Measurements from ENCODE around the gene SYTL3. TPM values are rescaled to one million over a fixed set of nuclear protein-coding genes. Genes with fewer than 3 reads are reported as not detected.
"Not testable (repeated sequence)": the region's sequence is repeated elsewhere in the genome, so short reads cannot be mapped to it uniquely, and the experiment has no call there.

Gene SYTL3
- total RNA-seq, 1 experiment from 2014 or later, result 17.5 TPM

GRCh38 chr6:158655569-158656450 lies 6.0 kb downstream of the SYTL3 start:
- Histone ChIP-seq H3K4me1 (replicated peaks) (peaks cover 51% of the 10 kb centered on the region), H3K9me3 (replicated peaks) (no peaks in the 10 kb centered on the region), H3K27me3 (replicated peaks) (no peaks in the 10 kb centered on the region), H3K36me3 (peaks cover 15% of the 10 kb centered on the region), H3K4me3 (no peak overlapping the region), H3K27ac (peak overlapping the region; percentile 97)
- peak in 1 of 2 experiments; percentile 29 for DNase-seq (ENCODE audit: low read depth in 1 of 2, low spot score in 2 of 2)

- Histone ChIP-seq H3K4me1 (replicated peaks) (peaks cover 51% of the 10 kb centered on the region), H3K27ac (peak overlapping the region; percentile 17), H3K36me3 (peaks cover 25% of the 10 kb centered on the region)
- not testable (repeated sequence) for H3K27me3 ChIP-seq (replicated peaks); H3K4me3 ChIP-seq; H3K9me3 ChIP-seq (replicated peaks)
- peak; percentile 63 to 72 for DNase-seq (ENCODE audit: low read depth in 1 of 2, low spot score in 2 of 2)
Measured at GRCh38 chr6:158656986-158657385, 7.1 kb downstream of the SYTL3 start.

DNA sequence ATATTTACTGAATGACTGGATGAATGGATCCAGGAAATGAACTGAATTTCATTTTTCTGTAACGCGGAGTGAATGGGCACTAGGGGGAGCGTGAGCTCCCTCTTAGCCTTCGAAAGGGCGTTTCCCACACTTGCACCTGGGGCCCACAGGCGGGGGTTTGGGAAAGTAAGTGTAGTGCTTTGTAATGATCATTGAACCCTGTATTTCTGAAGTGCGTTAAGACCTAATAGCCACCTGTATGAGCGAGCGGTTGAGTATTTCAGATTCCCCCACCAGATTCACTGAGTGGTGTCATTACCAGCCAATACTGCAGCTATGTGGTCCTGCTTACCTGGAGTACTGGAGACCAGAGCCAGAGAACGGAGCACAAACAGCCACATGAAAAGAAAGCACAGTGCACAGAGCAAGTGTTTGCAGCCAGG lies 10.5 kb downstream of the SYTL3 start:
- no peak for DNase-seq (ENCODE audit: low read depth in 1 of 2, low spot score in 2 of 2)
- H3K36me3 ChIP-seq, result peaks cover 52% of the 10 kb centered on the region
- no peaks in the 10 kb centered on the region for H3K27me3 ChIP-seq (replicated peaks)
- no peak overlapping the region for H3K4me3 ChIP-seq
- no peak overlapping the region for H3K27ac ChIP-seq
- H3K9me3 ChIP-seq (replicated peaks), result no peaks in the 10 kb centered on the region
- H3K4me1 ChIP-seq (replicated peaks), result peaks cover 23% of the 10 kb centered on the region

- no peak for DNase-seq (ENCODE audit: low read depth in 1 of 2, low spot score in 2 of 2)
- H3K4me3 ChIP-seq, result no peak overlapping the region
- H3K27ac ChIP-seq, result no peak overlapping the region
- peaks cover 55% of the 10 kb centered on the region for H3K36me3 ChIP-seq
- H3K27me3 ChIP-seq (replicated peaks), result no peaks in the 10 kb centered on the region
- H3K9me3 ChIP-seq (replicated peaks), result no peaks in the 10 kb centered on the region
- peaks cover 14% of the 10 kb centered on the region for H3K4me1 ChIP-seq (replicated peaks)
Measured at GRCh38 chr6:158661156-158661685, 11.4 kb downstream of the SYTL3 start.

- Histone ChIP-seq H3K4me3 (no peak overlapping the region), H3K9me3 (replicated peaks) (no peaks in the 10 kb centered on the region), H3K27me3 (replicated peaks) (no peaks in the 10 kb centered on the region), H3K4me1 (replicated peaks) (peaks cover under 1% of the 10 kb centered on the region), H3K36me3 (peaks cover 64% of the 10 kb centered on the region), H3K27ac (no peak overlapping the region)
- no peak for DNase-seq (ENCODE audit: low read depth in 1 of 2, low spot score in 2 of 2)
Measured at GRCh38 chr6:158662607-158662953, 12.7 kb downstream of the SYTL3 start.

DNA sequence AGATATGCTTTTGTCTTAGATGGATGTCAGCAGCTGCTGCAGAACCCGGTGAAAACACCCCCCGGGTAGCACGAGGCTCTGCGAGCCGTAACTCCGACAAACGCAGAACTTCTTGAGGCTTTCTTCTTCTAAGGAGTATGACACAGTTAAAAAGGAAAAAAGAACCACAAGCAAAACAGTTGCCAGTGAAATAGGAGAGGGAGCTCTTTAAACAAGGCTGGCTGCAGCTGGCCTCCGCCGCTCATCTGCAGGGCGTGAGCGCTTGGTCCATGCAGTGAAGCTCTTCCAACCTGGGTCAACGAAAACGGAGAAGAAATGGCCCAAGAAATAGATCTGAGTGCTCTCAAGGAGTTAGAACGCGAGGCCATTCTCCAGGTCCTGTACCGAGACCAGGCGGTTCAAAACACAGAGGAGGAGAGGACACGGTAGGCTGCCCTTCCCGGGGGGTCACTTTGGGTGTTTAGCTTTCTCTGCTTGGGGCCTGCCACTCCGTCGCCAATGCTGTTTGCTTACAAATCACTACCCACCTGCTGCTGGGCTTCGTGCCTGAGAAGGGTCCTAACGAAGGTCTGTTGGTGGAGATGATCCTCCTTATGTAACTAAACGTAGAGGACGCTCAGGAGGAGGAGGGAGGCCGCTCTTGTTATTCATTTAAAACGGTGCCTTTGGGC lies 13.2 kb downstream of the SYTL3 start:
- Histone ChIP-seq H3K27ac (no peak overlapping the region), H3K27me3 (replicated peaks) (no peaks in the 10 kb centered on the region), H3K9me3 (replicated peaks) (no peaks in the 10 kb centered on the region), H3K4me3 (no peak overlapping the region), H3K36me3 (peaks cover 66% of the 10 kb centered on the region), H3K4me1 (replicated peaks) (no peaks in the 10 kb centered on the region)
- no peak for DNase-seq (ENCODE audit: low read depth in 1 of 2, low spot score in 2 of 2)

- H3K36me3 ChIP-seq, result peaks cover 70% of the 10 kb centered on the region
- H3K4me3 ChIP-seq, result no peak overlapping the region
- H3K27ac ChIP-seq, result no peak overlapping the region
- H3K27me3 ChIP-seq (replicated peaks), result no peaks in the 10 kb centered on the region
- H3K9me3 ChIP-seq (replicated peaks), result no peaks in the 10 kb centered on the region
- H3K4me1 ChIP-seq (replicated peaks), result no peaks in the 10 kb centered on the region
- no peak for DNase-seq (ENCODE audit: low read depth in 1 of 2, low spot score in 2 of 2)
Measured at GRCh38 chr6:158663625-158664165, 13.8 kb downstream of the SYTL3 start.

GRCh38 chr6:158665332-158665731 lies 15.5 kb downstream of the SYTL3 start:
- Histone ChIP-seq H3K36me3 (peaks cover 74% of the 10 kb centered on the region), H3K4me1 (replicated peaks) (no peaks in the 10 kb centered on the region), H3K9me3 (replicated peaks) (no peaks in the 10 kb centered on the region), H3K27me3 (replicated peaks) (no peaks in the 10 kb centered on the region), H3K4me3 (no peak overlapping the region), H3K27ac (no peak overlapping the region)
- no peak for DNase-seq (ENCODE audit: low read depth in 1 of 2, low spot score in 2 of 2)

DNA sequence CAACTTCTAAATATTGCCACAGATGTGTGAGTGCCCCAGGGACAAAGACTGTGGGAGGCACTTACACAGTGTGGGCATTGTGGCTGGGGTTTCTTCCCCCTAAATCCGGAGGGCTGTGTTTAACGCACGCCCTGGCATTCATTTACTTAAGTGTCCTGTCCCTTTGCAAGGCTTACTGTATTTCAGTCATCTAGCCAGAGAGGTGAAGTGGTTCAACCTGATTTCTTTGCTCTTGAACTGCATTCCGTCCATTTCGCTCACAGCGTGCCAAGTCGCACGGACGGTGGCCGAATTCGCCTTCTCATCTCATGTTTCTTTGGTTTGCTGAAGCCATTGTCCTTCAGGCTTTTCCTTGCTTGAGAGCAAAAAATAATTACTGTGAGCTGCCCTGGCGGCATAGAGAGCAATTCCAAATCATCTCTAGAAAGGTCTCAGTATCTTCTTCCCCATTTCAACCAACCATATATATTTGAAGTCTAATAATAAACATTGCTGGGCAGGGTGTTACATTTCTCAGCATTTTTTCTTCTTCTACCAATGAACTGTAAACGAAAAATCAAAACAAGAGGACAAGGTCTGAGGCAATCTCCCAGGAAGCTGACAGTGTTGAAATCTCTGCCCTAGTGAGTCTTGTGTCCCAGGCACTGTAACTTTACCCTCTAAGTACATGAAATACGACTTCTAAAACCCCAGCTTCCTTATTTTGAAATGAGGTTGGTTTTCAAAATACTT lies 16.9 kb downstream of the SYTL3 start:
- Histone ChIP-seq H3K27ac (no peak overlapping the region), H3K9me3 (replicated peaks) (no peaks in the 10 kb centered on the region), H3K4me3 (no peak overlapping the region), H3K27me3 (replicated peaks) (no peaks in the 10 kb centered on the region), H3K4me1 (replicated peaks) (peaks cover 4% of the 10 kb centered on the region), H3K36me3 (peaks cover 62% of the 10 kb centered on the region)
- no peak for DNase-seq (ENCODE audit: low read depth in 1 of 2, low spot score in 2 of 2)

GRCh38 chr6:158667360-158667981 lies 17.6 kb downstream of the SYTL3 start:
- no peak overlapping the region for H3K4me3 ChIP-seq
- no peak for DNase-seq (ENCODE audit: low read depth in 1 of 2, low spot score in 2 of 2)
- no peak overlapping the region for H3K27ac ChIP-seq
- no peaks in the 10 kb centered on the region for H3K9me3 ChIP-seq (replicated peaks)
- no peaks in the 10 kb centered on the region for H3K27me3 ChIP-seq (replicated peaks)
- peaks cover 55% of the 10 kb centered on the region for H3K36me3 ChIP-seq
- H3K4me1 ChIP-seq (replicated peaks), result peaks cover 4% of the 10 kb centered on the region

DNA sequence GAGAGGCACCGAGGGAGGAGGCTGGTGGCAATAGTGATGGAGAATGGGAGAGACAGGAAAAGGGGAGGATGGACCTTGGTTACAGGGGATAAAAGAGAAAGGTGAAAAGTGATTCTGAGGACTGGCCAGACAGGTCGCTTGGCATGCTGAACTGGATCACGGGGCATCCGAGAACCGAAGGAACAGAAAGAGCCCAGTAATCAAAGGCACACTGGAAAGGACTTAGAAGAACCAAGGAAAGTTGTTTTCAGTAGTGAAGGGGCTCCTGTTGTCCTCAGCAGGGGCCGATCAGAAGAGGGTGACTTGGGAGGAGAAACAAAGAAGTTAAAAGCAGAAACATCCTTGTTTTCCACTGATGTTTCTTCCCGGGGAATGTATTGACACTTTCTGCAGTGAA lies 18.9 kb downstream of the SYTL3 start:
- DNase-seq (ENCODE audit: low read depth in 1 of 2, low spot score in 2 of 2), result no peak
- Histone ChIP-seq H3K4me3 (no peak overlapping the region), H3K27me3 (replicated peaks) (no peaks in the 10 kb centered on the region), H3K4me1 (replicated peaks) (peaks cover 4% of the 10 kb centered on the region), H3K9me3 (replicated peaks) (no peaks in the 10 kb centered on the region), H3K27ac (no peak overlapping the region), H3K36me3 (peaks cover 45% of the 10 kb centered on the region)

GRCh38 chr6:158669145-158670035 lies 19.5 kb downstream of the SYTL3 start:
- no peaks in the 10 kb centered on the region for H3K27me3 ChIP-seq (replicated peaks)
- peaks cover 38% of the 10 kb centered on the region for H3K36me3 ChIP-seq
- H3K27ac ChIP-seq, result no peak overlapping the region
- no peaks in the 10 kb centered on the region for H3K9me3 ChIP-seq (replicated peaks)
- DNase-seq (ENCODE audit: low read depth in 1 of 2, low spot score in 2 of 2), result no peak
- no peak overlapping the region for H3K4me3 ChIP-seq
- peaks cover 4% of the 10 kb centered on the region for H3K4me1 ChIP-seq (replicated peaks)

Data from SJSA1 (cell line).